RWPE2 (cell line): Measurements from ENCODE around the gene PFKP.

ENCODE experiments used
- ATAC-seq: fragments of 200-7000 bp; cut with Tn5 transposase; 3 replicates; pipeline ENCODE4 v1.9.1; 2021; ENCODE audit warnings: low read depth
- DNase-seq: peaks from one replicate; pipeline ENCODE4 v3.0.0-alpha.2; 2020; ENCODE audit warnings: low spot score
- H3K27ac ChIP-seq: fragments of 450-650 bp; 2 replicates; pipeline ENCODE4 v1.5.1; 2017; ENCODE audit warnings: mild to moderate bottlenecking; ENCODE audit not compliant: poor library complexity, severe bottlenecking
- H3K27me3 ChIP-seq: fragments of 250-450 bp; sonication (Bioruptor Pico); 2 replicates; pipeline ENCODE4 v1.5.1; 2021; ENCODE audit warnings: mild to moderate bottlenecking, moderate library complexity; ENCODE audit not compliant: insufficient read depth, poor library complexity, severe bottlenecking
- H3K36me3 ChIP-seq: fragments of 250-450 bp; sonication (Bioruptor Pico); 2 replicates; pipeline ENCODE4 v1.5.1; 2020; ENCODE audit warnings: low read depth, mild to moderate bottlenecking, moderate library complexity
- H3K4me1 ChIP-seq: fragments of 250-450 bp; sonication (Bioruptor Pico); 2 replicates; pipeline ENCODE4 v1.5.1; 2021; ENCODE audit warnings: mild to moderate bottlenecking, moderate library complexity; ENCODE audit not compliant: insufficient read depth, poor library complexity, severe bottlenecking
- H3K4me3 ChIP-seq: fragments of 250-450 bp; sonication (Bioruptor Pico); 2 replicates; pipeline ENCODE4 v1.5.1; 2021; ENCODE audit warnings: mild to moderate bottlenecking, moderate library complexity; ENCODE audit not compliant: severe bottlenecking
- H3K9me3 ChIP-seq: fragments of 250-450 bp; sonication (Bioruptor Pico); 2 replicates; pipeline ENCODE4 v1.5.1; 2021; ENCODE audit warnings: mild to moderate bottlenecking, moderate library complexity; ENCODE audit not compliant: severe bottlenecking
- CTCF ChIP-seq: fragments of 450-650 bp; IDR thresholded peaks from one replicate; pipeline ENCODE4 v1.5.1; 2017; ENCODE audit warnings: mild to moderate bottlenecking, moderate library complexity; ENCODE audit not compliant: poor library complexity, severe bottlenecking

The PFKP gene

GRCh38 chr10:3065622-3066021 is 1.7 kb upstream of the PFKP start:
- TF ChIP-seq CTCF = no peak
- Histone ChIP-seq H3K4me3 (no peak overlapping the region), H3K27me3 (no peaks in the 10 kb centered on the region), H3K36me3 (peaks cover 15% of the 10 kb centered on the region), H3K9me3 (no peaks in the 10 kb centered on the region), H3K27ac (no peak overlapping the region), H3K4me1 (peaks cover 10% of the 10 kb centered on the region)
- DNase-seq = no peak
- ATAC-seq = no peak

- no peak overlapping the region for H3K27ac ChIP-seq
- H3K4me3 ChIP-seq = peak overlapping the region; percentile 93
- DNase-seq (no peak), ATAC-seq (no peak)
- TF ChIP-seq CTCF = no peak
- H3K36me3 ChIP-seq = peaks cover 24% of the 10 kb centered on the region
- H3K27me3 ChIP-seq = no peaks in the 10 kb centered on the region
- H3K9me3 ChIP-seq = no peaks in the 10 kb centered on the region
- H3K4me1 ChIP-seq = peaks cover 18% of the 10 kb centered on the region
Measured at GRCh38 chr10:3066317-3067117, 831 bp upstream of the PFKP start.

GRCh38 chr10:3067859-3068179 is 471 bp downstream of the PFKP start:
- Histone ChIP-seq H3K27ac (peak overlapping the region; percentile 64), H3K4me1 (peaks cover 31% of the 10 kb centered on the region), H3K9me3 (no peaks in the 10 kb centered on the region), H3K36me3 (peaks cover 37% of the 10 kb centered on the region), H3K27me3 (no peaks in the 10 kb centered on the region), H3K4me3 (peak overlapping the region; percentile 93)
- DNase-seq (no peak), ATAC-seq (peak; percentile 5; the same call in 1 of the 3 replicates)
- TF ChIP-seq CTCF = no peak

- ATAC-seq = peak; percentile 24; the same call in 2 of the 3 replicates
- peak overlapping the region; percentile 64 for H3K27ac ChIP-seq
- DNase-seq = no peak
Measured at GRCh38 chr10:3068201-3068967, 1.0 kb downstream of the PFKP start.

More at GRCh38 chr10:3068201-3068967, 1.0 kb downstream of the PFKP start:
- Histone ChIP-seq H3K4me1 (peaks cover 34% of the 10 kb centered on the region), H3K36me3 (peaks cover 43% of the 10 kb centered on the region), H3K4me3 (peak overlapping the region; percentile 93), H3K9me3 (no peaks in the 10 kb centered on the region), H3K27me3 (no peaks in the 10 kb centered on the region)
- TF ChIP-seq CTCF = peak; percentile 5
